ENCODE measurements around the gene CCNY. TPM values are rescaled to one million over a fixed set of nuclear protein-coding genes. Genes with fewer than 3 reads are reported as not detected.

CCNY gene
- total RNA-seq, 4 donors from 2014 or later, result 23.3 to 72.3 (median 26.7) TPM

DNA sequence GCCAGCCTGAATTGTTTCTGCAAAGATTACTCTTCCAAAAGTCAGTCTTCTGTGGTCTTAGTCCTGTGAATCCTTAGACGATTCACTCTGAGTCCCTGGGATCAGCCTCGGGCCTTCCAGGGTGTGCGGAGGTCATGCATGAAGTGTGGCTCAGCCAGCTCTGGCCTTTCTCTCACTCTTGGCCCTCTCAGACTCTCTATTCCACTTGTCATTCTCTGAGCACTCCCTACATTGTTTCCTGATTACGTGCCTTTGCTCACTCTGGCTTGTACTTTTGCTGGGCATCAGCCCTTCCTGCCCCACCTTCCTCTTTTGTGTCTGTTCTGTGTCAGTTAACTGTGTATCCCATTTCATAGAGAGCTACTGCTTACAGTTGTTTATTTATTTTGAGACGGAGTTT, 36.0 kb downstream of the CCNY start:
- intact Hi-C loops (cut with DNase I; ENCODE audit: low total_unique reads), result no loop called here
- TF ChIP-seq, protein P1, sequence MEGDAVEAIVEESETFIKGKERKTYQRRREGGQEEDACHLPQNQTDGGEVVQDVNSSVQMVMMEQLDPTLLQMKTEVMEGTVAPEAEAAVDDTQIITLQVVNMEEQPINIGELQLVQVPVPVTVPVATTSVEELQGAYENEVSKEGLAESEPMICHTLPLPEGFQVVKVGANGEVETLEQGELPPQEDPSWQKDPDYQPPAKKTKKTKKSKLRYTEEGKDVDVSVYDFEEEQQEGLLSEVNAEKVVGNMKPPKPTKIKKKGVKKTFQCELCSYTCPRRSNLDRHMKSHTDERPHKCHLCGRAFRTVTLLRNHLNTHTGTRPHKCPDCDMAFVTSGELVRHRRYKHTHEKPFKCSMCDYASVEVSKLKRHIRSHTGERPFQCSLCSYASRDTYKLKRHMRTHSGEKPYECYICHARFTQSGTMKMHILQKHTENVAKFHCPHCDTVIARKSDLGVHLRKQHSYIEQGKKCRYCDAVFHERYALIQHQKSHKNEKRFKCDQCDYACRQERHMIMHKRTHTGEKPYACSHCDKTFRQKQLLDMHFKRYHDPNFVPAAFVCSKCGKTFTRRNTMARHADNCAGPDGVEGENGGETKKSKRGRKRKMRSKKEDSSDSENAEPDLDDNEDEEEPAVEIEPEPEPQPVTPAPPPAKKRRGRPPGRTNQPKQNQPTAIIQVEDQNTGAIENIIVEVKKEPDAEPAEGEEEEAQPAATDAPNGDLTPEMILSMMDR (IDR thresholded peaks at IDR 0.05), result no peak
- no peak for TF ChIP-seq POLR2A (IDR thresholded peaks at IDR 0.05)
- WGBS, 2 donors, result 56 to 61% methylated on average over 5 of the region's 5 CpGs

DNA sequence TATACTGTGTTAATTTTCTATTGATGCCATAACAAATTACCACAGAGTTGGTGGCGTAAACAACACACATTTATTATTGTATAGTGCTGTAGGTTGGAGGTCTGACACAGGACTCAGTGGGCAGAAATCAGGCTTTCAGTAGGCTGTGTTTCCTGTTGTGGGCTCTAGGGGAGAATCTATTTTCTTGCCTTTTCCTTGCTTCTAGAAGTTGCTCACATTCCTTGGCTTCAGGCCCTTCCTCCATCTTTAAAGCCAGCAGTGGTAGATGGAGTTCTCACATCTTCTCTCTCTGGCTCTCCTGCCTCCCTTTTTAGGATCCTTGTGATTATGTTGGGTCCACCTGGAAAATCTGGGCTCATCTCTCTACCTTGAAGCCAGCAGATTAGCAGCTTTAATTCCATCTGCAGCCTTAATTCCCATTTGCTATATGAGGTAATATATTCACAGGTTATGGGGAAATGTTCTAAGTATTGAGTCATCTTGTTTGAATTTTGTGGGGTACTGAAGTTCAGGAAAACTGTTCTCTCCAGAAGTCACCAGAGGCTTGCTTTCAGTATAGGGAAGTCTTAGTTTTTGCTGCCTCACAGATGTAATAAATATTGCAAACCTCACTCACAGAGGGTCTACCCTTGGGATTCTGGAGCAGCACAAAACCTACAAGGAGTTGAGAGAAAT, 38.9 kb downstream of the CCNY start:
- no peak for DNase-seq (ENCODE audit: low spot score in 2 of 2)
- no peak overlapping the region for H3K4me3 ChIP-seq (ENCODE audit: low read depth, poor library complexity, severe bottlenecking)
- WGBS, 2 donors, result 100% methylated on average over 1 of the region's 1 CpG
- TF ChIP-seq, protein P1 (IDR thresholded peaks at IDR 0.05), result no peak
- no peak for TF ChIP-seq POLR2A (IDR thresholded peaks at IDR 0.05)
- intact Hi-C loops (cut with DNase I; ENCODE audit: low total_unique reads), result no loop called here

More for the DNA sequence above, 36.0 kb downstream of the CCNY start:
- H3K4me3 ChIP-seq (ENCODE audit: low read depth, poor library complexity, severe bottlenecking), result no peak overlapping the region
- DNase-seq (ENCODE audit: low spot score in 2 of 2), result peak in 1 of 2 donors; percentile 38

DNA sequence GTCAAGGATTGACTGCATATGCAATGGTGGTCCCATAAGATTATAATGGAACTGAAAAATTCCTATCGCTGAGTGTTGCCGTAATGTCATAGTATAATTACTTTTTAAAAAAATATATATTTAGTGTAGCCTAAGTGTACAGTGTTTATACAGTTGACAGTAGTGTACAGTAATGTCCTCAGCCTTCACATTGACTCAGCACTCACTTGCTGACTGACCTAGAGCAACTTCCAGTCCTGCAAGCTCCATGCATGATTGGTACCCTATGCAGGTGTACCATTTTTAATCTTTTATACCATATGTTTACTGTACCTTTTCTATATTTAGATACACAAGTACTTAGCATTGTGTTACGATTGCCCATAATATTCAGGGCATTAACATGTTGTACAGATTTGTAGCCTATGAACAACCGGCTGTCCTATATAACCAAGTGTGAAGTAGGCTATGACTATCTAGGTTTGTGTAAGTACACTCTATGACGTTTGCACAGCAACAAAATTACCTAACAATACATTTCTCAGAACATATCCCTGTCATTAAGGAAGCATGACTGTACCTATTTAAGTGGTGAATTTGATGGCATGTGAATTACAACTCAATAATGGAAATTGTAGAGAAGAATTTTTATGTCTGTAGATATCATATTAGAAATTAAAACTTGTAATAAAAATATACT, 40.9 kb downstream of the CCNY start:
- TF ChIP-seq, protein P1 (IDR thresholded peaks at IDR 0.05), result no peak
- no peak for TF ChIP-seq POLR2A (IDR thresholded peaks at IDR 0.05)
- DNase-seq (ENCODE audit: low spot score in 2 of 2), result no peak
- intact Hi-C loops (cut with DNase I; ENCODE audit: low total_unique reads), result no loop called here
- 90% methylated on average over 5 of the region's 5 CpGs for WGBS, 2 donors
- no peak overlapping the region for H3K4me3 ChIP-seq (ENCODE audit: low read depth, poor library complexity, severe bottlenecking)

DNA sequence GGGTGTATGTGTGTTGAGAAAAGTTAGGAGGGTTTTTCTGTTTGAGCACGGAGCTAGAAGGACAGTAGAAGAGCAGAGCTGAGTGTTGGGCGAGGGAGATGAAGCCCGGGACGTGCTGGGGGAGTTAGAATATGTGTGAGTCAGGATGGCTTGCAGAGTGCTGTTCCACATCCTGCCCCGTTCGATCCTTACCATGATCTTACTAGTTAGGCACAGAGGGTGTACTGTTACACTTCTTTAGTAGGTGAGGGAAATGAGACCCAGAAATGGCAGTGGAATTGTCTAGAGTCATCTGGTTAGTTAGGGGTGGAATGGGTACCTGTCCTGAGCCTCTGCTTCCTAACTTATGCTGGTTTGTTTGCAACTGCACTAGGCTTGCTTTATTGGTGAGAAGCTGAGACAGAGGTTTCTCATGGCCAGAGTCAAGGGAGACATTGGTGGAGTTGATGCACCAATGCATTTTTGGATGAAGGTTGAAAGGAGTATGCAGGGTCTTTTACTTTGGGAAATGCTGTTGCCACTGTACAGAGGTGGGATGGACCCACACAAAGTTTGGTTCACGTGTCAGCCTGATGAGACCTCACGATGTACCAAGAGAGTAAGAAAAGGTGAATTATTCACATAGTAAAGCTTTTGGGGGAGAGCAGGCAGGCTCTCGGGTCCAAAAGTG, 42.4 kb downstream of the CCNY start:
- TF ChIP-seq, protein P1 (IDR thresholded peaks at IDR 0.05), result no peak
- no peak for TF ChIP-seq POLR2A (IDR thresholded peaks at IDR 0.05)

DNA sequence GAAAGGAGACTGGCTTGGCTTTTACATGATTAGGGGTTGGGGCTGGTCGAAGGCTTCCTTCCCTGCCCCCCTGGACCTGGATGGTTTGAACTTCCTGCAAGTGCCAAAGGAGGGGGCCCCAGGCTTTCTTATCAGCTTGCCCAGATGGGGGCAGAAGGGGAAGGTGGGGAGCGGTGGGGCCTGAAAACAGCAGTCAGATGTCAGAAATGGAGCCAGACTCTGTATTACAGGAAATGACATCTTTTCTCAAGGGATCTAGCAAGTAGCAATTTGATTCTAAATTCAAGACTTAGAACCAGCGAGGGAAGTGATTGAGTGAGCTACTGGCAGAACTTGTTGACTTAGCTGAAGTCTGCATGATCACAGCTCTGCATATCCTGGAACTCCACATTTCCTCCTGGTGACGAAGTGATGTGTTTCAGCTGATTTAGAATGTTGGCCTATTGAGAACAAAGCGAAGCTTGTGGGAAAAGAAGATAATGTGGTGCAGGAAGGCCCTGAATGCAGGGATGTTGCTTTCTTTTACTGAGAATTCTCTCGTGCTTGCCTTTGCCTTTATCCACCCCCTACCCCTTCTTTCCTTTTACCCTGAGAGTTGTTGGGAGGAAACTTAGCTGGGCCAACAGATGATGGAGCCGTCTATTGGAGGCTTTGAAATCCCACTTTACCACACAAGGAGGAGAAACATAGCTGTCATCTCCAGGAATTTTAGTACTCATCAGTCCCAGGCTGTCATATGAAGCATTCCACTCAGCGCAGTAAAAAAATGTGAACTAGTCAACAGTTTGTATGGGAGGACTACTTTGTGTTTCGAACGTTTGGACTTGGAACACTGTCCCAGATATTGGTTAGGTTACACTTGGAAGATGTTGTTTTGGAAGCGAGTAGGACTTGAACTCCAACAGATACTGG, 43.2 kb downstream of the CCNY start:
- 53 to 63% methylated on average over 11 of the region's 11 CpGs for WGBS, 2 donors
- TF ChIP-seq, protein P1 (IDR thresholded peaks at IDR 0.05), result no peak
- TF ChIP-seq POLR2A (IDR thresholded peaks at IDR 0.05), result no peak

More for the DNA sequence above, 42.4 kb downstream of the CCNY start:
- no peak overlapping the region for H3K4me3 ChIP-seq (ENCODE audit: low read depth, poor library complexity, severe bottlenecking)
- intact Hi-C loops (cut with DNase I; ENCODE audit: low total_unique reads), result no loop called here
- DNase-seq (ENCODE audit: low spot score in 2 of 2), result no peak
- WGBS, 2 donors, result 72 to 83% methylated on average over 9 of the region's 9 CpGs

More for the DNA sequence above, 43.2 kb downstream of the CCNY start:
- no peak for DNase-seq (ENCODE audit: low spot score in 2 of 2)
- intact Hi-C loops (cut with DNase I; ENCODE audit: low total_unique reads), result no loop called here
- H3K4me3 ChIP-seq (ENCODE audit: low read depth, poor library complexity, severe bottlenecking), result no peak overlapping the region

Data from lower leg skin (tissue), 4 donors.